HG03342 (cell line): ENCODE measurements around the gene DENND1A.

Source experiments
- ATAC-seq: cut with Tn5 transposase; IDR thresholded peaks from one replicate; pipeline ENCODE4 v1.9.1; 2021; ENCODE audit warnings: mild to moderate bottlenecking, moderate library complexity; ENCODE audit not compliant: unreplicated experiment

Gene DENND1A

DNA sequence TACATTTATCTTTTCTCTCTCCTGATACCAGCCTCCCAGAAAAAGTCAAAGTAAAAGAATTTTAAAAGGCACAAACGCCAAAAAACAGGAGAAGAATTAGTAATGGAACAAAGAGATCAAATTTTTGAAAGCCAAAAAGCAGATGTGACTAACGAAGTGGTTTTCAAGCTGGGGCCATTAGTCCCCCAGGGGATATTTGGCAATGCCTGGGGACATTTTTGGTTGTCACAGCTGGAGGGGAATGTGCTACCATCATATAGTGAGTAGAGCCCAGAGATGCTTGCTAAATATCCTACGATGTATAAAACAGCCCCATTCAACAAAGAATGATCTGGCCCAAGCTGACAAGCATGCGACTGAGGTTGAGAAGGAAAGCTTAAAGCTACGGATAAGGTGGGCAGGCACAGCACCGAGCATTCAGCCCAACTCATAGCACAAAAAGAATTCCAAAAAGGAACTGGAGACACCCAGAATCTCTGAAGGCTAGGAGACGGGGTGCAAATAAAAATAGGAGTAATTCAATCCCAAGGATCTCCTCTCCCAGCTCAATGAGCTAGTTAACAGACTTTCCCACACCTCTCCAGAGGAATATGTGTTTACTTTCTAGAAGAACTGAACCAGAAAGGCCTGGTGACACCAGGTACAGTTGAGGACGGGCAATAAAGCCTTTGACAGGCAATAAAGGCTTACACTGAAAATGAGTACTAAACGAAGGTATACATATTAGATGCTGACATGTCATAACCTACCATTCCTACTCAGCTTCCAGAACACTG lies 269.0 kb downstream of the DENND1A start:
- ATAC-seq: no peak

- no peak for ATAC-seq
Observed at GRCh38 chr9:123659358-123659757, 270.6 kb downstream of the DENND1A start.

- peak; percentile 66 for ATAC-seq
Observed at GRCh38 chr9:123658792-123659191, 271.1 kb downstream of the DENND1A start.

DNA sequence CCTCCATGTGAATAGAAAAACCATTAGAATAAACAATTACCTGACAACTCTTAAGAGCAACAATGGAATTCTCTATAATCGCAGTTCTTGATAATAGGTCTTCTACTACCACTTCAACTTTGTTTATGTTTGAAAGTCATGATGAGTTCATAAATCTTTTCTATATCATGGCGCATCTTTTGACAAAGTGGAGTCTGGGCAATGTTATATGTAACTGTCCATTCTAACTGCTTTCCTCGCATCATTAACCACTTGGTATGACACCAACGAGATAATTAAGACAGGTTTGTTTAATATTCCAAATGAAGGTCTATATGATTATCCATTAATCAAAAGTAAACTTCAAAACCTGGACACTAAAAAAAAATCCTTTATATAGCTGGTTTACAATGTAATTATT lies 272.0 kb downstream of the DENND1A start:
- no peak for ATAC-seq

DNA sequence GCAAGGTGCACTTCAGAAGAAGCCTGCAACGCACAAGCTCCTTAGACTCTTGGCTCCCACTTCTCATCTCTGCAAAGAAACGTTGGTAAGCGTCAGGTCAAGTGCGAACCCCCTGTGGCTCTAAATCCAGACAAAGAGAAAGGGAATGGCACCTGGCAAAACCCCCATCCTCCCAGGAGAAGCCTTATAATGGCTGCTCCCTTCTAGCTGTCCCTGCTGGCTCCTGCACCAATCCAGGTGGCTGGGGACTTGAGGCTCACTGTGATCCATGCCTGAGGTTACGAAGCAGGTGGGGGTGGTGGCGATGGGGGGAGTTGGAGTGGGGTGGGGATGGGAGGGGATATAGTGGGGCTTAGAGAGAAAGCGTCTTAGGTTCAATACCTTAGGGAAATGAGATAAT lies 272.8 kb downstream of the DENND1A start:
- no peak for ATAC-seq

DNA sequence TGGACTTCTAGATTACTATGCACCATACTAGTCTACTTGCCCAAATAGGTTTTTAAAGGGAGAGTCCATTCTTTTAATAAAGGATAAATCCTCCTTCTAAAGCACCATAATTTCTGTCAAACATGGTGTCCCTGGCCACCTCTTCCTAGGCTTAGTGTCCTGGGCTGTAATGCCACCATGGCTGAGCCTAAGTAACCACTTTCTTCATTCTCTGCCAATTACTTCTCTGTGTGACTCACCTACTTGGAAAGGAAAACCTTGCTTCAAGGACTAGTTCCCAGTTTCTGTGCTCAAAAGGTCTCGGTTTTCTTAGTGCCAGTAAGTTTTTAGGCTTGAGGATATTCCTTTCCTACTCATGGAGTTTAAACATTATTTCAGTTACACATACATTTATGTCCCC lies 273.4 kb downstream of the DENND1A start:
- ATAC-seq: no peak

DNA sequence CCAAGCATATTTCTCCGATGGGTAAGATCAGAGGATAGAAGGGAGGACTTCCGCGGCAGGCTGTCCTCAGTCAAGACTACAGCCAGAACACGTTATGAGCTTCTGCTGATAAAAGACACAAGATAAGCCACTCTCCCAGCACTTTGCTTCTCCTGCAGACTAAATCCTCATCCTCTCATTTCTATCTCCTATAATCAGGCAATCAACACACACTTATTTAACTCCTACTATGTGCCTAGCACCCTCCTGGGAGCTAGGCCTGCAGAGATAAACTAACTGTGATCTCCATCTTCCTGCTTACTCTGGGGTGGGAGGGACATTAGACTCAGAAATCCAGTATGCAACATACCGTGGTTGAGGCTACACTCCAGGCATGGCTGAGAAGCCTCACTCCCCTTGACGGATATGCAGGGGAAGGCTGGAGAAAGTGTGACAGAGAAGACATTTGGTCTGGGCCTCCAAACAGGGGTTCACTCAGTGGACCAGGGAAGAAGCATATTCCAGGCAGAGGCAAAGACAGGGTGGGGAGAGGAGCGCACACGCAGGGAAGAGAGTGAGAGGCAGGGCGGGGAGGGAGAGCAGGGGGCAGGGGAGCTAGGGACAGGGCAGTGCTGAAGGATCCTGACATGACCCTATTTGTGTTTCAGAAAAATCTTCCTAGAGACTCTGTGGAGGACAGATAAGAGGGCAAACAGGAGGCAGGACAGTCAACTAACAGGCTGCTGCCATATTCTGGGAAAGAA lies 274.1 kb downstream of the DENND1A start:
- ATAC-seq: no peak

DNA sequence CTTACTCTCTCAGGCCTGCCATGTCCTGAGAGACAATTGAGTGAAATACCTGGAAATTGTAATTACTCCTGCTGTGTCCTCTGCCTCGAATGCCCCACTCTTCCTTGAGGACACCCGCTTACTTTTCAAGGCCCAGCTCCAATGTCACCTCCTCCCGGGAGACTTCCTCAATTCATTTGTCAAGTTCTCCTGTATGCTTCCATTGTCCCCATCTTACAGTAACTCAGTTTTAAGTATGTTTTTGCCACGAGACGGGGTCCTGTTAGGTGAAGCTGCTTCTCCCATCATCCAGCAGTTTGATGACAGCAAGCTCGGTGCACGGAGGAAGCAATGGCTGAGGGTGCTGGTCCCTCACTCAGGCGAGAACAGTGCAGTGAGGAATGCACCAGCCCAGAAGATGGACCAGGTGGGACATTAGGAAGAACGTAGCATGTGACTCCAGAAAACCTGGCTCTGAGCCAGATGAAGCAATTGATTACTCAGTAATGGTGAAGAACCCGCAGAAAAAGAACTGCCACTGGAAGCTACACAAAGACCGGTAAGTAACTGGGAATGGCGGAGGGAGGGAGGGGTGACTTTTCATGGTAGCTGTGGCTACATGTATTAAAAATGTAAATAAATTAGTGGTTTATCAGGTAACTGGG lies 274.8 kb downstream of the DENND1A start:
- no peak for ATAC-seq

DNA sequence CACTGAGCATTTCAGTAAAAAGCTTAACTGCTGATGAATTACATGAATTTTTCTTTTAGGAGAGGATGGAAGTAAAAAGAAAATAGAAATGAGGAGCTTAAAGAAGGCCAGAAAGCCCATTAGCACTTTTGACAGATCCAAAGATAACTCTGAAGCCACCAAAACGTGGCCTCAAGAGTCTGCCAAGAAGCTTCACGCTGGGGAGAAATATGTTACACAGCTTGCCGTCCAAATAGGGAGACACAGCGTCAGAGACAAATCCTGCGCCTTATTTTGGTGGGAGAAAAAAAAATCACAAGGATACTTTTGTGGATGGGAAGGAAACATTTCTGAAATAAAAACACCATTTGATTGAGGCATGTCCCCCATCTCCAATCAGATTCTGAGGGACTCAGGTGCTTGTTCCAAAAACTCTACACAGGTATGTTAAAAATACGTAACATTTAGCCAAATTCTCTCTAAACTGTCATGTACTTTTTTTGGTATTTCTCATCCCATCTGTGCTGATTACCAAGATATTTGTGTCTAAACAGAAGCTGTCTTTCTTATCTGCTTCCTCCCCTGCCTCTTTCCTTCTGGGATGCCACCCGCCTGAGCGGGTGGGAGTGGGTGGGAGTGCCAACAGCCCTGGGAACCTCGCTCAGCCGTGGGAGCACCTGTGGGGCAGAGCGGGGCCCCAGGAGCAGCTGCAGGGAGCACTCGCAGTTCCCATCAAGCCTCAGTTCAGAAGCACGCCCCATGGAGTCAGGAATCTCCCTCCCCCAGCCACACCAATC lies 275.5 kb downstream of the DENND1A start:
- ATAC-seq: no peak

DNA sequence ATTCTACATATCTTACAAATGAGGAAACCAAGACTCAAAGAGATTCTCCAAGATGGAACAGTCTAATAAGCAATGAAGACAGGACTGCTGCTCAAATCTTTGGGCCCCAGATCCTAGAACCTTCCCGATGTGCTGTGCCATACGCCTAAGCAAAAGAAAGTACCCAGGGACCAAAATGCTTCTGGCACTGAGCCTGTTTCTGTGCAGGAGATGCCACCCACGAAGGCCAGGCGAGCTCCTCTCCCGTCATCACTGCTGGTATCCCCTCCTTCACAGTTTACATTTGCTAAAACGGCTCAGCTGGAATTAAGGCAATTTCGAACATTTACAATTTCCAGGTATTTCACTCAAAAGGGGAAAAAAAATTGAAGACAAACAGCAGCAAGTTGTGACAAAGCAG lies 277.5 kb downstream of the DENND1A start:
- no peak for ATAC-seq

DNA sequence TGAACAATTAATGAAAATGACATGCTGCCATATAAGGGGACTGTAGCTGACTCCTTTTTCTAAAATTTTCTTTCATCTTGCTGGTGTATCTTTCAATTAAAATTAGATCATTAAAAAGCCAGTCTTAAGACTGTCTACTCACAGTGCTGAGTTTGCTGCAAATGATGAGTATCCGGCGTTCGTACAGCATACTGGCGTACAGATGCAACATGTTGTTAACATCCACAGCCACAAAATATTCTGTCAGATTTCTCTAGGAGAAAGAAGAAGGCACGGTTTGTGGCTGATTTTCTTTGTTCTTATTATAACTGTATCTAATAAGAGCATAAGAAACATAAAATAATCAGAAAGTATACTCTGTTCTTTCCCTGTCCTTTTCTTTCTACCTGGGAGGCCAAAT lies 278.1 kb downstream of the DENND1A start:
- ATAC-seq: no peak

DNA sequence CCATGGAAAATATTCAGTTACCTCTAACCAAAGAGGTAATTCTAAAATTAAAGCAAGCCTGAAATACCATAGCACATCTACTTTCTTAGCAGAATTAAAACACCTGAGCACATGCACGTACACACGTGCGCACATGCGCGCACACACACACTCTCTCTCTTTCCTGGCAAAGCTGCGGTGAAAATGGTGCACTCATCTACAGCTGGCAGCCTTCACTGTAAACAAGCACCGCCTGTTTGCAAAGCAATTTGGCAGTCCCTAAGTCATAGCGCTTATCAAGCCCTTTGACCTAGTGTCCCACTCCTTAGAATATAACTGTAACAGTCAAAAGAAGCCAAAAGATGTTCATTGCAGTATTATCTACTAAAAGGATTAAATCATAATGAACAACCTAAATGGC lies 278.7 kb downstream of the DENND1A start:
- no peak for ATAC-seq

DNA sequence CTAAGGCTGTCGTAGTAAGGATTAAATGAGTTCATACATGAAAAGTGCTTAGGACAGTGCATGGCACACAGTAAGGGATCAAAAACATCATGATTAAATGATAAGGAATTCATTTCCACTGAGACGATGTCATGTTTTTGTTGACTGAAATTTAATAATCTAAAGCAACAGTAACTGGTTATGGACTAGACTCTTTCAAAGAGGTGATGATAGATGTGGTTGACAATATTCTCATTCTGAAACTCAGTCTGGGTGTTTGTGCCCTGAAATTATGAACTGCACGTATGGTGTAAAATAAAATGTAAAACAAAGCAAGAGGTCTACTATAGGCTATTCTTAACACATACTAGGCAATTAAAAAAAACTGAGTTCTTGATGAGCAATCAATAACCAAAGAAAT lies 280.0 kb downstream of the DENND1A start:
- ATAC-seq: no peak

DNA sequence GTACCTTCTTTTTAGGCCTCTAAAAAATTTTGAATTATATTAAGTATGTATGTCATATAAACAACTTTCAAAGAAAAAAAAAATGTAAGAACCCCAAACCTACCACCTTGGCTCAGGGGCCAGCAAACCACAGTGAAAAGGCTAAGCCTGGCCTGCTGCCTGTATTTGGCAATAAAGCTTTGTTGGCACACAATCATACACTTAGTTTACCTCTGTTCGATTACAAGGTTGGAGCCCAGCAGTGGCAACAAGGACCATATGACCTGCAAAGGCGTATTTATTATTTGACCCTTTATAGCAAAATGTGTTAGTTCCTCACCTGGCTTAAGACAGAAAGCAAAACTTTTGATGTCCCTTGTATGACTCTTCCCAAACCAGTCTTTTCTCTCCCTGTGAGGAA lies 282.8 kb downstream of the DENND1A start:
- no peak for ATAC-seq

- no peak for ATAC-seq
Observed at GRCh38 chr9:123645762-123646161, 284.2 kb downstream of the DENND1A start.

DNA sequence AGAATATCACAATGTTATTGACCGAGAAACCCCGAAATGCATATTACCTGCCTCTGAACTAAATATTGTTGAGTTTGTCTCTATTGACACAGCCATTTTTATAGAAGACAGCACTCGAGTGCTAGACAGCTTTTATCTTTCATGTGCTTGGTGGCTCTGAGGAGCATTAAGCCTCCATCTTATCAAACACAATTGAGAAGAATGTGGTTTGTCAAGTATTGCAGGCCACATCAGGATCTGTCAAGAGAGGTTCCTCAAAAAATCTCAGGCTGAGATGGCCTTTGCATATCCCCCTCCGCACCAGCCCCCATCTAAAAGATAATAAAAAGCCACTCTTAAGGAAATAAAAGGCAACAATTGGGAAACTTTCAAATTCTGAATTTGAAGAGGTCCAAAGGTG lies 284.8 kb downstream of the DENND1A start:
- no peak for ATAC-seq

DNA sequence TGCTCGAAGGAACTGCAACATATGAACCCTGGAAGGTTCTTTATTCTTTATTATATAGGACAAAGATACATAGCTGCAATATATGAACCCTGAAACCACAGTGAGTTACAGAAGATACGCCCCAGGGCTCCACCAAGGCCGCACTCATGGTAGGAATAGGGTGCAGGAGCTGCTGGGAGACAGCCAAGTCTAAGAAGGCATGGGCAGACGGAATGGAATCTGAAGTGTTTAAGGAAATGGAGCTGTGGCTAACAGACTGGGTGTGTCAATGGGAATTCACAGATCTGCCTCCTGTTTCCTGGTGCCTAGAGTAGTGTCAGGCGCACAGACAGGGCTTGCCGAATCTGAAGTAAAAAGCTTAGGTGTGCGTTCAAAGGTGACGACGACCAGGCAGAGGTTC lies 286.4 kb downstream of the DENND1A start:
- no peak for ATAC-seq

- no peak for ATAC-seq
Observed at GRCh38 chr9:123642291-123643278, 287.3 kb downstream of the DENND1A start.

DNA sequence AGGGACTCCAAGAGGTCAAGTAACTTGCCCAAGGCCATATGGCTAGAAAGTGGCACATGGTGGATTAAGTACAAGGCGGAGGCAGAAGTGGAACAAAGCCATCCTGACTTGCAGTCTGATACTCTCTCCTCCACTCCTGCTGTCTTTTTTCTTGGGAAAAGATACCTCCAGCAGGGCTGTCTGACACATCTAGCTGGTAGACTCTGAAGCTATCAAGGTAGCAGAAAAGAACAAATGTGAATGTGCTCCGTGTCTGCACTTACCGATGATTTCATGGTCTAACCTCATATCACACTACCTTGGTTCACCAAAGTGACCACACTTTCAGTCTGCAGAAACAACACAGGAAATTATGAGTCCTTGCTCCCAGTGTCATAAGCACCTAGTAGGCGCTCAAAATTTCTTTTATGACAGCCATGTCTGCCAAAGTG lies 289.1 kb downstream of the DENND1A start:
- no peak for ATAC-seq

GRCh38 chr9:123639743-123640142 lies 290.2 kb downstream of the DENND1A start:
- ATAC-seq: no peak
